SHP77 (cell line): ENCODE data around the gene WDR7.

ENCODE experiments used
- DNase-seq, 2 experiments: peaks; one replicate each; lab custom pipeline; 2025; lab: John Stamatoyannopoulos, UW

WDR7 gene

GRCh38 chr18:56722518-56722917, 71.4 kb downstream of the WDR7 start:
- DNase-seq: no peak

DNA sequence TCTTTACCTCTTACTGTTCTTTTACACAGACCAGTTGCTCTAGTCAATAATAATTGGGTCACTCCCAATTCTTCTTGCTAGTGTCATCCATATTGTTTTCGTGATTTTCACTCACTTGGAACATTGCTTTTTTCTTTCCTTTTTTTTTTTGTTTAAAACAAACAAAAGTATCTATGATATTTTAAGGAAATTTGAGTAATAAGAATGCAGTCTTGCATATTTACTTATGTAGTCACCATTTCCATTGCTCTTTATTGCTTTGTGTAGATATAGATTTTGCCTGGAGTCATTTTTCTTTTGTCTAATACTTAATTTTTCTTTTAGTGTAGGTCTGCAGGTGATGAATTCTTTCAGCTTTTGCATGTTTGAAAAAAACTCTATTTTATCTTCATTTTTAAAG, 71.9 kb downstream of the WDR7 start:
- no peak for DNase-seq

GRCh38 chr18:56723706-56724105, 72.5 kb downstream of the WDR7 start:
- no peak for DNase-seq

GRCh38 chr18:56726906-56727305, 75.7 kb downstream of the WDR7 start:
- DNase-seq: no peak

- DNase-seq: no peak
Observed at GRCh38 chr18:56727399-56727798, 76.2 kb downstream of the WDR7 start.

DNA sequence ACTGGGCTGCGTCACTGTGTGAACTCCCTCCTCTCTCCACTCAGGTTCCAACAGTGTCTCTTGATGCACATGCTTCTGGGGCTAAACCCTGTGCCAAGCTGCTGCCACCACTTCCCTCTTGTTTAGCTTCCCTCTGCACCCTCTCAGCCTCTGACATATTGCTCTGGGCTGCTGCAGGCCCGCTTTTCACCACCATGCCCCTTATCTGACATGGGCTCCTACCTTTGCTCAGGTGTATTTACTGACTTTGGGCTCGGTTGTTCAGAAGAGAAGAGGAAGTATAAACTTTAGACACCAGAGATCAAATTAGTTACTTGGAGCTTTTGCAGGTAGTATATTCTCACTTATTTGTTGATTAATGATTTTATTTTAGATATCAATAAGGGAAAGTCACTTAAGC, 77.6 kb downstream of the WDR7 start:
- no peak for DNase-seq

GRCh38 chr18:56738184-56738583, 87.0 kb downstream of the WDR7 start:
- DNase-seq: no peak

DNA sequence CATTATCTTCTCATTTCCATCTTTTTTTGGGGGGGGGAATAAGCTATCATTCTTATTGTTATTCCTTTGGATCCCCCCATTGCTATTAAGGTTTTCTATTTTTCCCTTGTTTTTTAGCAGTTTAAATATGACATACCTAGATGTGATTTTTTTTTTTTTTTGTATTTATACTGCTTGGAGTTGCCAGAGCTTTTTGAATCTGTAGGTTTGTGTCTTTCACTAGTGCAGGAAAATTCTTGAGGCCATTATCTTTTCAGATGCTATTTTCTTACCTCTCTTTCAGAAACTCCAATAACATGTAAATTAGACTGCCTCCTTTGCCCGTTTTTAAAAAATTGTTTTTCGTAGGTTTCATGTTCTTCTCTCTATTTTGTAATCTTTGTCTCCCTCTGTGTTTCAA, 88.6 kb downstream of the WDR7 start:
- DNase-seq: no peak

- no peak for DNase-seq
Observed at GRCh38 chr18:56740645-56741044, 89.5 kb downstream of the WDR7 start.

GRCh38 chr18:56741685-56742084, 90.5 kb downstream of the WDR7 start:
- no peak for DNase-seq

- DNase-seq: no peak
Observed at GRCh38 chr18:56743115-56743514, 92.0 kb downstream of the WDR7 start.

DNA sequence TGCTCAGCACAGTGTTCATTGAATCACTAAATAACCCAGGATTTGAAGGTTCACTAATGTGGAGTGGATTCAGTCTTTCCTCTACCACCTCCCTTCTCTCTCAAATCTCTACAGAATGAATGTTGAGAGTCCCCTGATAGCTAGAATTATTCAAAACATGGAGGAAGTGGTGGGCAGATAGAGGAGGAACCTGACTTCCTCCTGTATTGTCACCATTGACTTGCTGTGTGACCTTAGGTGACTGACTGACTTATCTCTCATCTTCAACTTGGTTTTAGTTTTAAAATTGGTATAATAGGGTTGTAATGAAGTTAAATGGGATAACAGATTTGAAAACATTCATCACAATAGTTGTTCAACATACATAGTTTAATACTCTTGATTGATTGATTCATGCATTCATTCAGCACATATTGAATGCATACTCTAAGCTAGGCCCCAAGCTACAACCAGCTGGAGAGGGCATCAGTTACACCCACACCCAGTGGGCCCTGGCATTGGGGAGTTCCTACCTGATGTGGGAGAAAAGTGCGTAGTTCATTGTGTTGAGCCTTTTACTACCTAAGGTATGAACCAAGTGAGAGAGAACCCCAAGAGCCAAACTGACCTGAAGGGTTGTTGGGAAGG, 96.0 kb downstream of the WDR7 start:
- DNase-seq: no peak

GRCh38 chr18:56747857-56748256, 96.7 kb downstream of the WDR7 start:
- DNase-seq: no peak

- peak; percentile 20 to 41 for DNase-seq
Observed at GRCh38 chr18:56748698-56749268, 97.6 kb downstream of the WDR7 start.

GRCh38 chr18:56756966-56757365, 105.8 kb downstream of the WDR7 start:
- DNase-seq: no peak

DNA sequence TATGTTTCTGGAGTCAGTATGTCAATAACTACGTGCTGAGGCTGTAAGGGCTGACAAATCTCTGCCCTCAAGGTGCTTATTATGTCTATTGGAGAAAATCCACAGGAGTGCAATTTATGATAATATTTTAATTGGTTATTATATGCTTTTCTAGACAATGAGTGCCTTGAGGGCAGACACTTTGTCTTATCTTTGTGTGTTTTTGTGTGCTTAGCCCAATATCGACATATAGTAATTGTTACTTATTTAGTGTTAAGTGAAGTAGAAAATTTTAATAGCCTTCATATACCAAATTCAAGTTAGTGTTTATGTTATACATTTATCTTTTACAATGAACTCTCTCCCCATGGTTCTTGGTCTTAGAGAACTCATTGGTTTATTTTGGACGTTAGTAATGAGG, 118.9 kb downstream of the WDR7 start:
- DNase-seq: no peak

GRCh38 chr18:56770873-56771272, 119.7 kb downstream of the WDR7 start:
- no peak for DNase-seq

- DNase-seq: no peak
Observed at GRCh38 chr18:56775701-56776100, 124.5 kb downstream of the WDR7 start.

- DNase-seq: no peak
Observed at GRCh38 chr18:56787390-56787789, 136.2 kb downstream of the WDR7 start.

- DNase-seq: no peak
Observed at GRCh38 chr18:56789004-56789888, 138.1 kb downstream of the WDR7 start.

- DNase-seq: no peak
Observed at GRCh38 chr18:56789889-56790180, 138.7 kb downstream of the WDR7 start.

DNA sequence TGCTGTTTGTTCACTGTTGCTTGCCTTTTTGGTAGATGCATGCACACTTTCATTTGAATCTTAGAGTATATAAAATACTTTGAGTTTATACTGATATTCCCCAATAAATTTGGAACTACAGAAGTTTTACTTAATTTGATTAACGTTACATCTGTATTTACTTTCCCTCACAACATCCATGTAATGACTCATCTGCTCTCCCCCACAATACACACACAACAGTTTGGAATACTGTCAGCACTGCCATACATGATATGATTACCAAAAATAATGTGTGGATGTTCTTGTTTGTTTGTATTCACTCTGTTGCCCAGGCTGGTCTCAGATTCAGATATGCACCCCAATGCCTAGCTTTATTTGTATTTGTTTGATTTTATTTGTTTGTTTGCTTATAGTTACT, 144.2 kb downstream of the WDR7 start:
- no peak for DNase-seq

DNA sequence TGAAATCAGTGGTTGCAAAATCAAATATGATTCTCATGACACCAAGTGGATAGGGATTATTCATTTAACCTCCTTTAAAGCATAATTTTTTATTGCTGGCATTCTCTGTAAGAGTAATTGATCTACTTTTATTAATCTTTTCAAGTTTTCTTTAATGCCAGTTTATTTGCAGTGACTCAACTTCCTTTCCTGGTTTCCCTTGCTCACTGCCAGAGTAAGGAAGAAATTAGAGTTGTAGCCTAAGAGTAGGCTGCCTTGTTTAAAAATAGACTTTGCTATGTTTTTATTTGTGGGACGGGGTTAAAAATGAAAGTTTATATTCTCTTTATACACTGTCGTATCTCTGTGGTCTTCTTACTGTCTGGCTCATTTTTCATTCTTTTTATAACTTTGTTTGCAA, 148.6 kb downstream of the WDR7 start:
- DNase-seq: no peak

DNA sequence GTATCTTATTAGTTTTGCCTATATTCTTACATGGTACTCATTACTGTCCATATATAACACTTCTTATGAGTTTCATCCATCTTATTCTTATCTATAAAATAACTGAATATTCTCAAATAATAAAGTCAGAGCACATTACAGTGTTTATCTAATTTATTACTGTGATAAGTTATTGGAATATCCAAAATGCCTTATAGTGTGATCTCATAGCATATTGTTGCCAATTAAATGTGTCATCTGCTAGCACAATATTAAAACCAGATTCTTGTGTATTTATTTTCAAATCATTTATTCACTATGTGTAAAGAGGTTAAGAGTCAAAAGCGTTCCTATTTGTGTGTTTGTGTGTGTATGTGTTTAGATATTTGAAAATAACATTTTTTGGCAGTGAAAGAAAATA, 151.9 kb downstream of the WDR7 start:
- DNase-seq: no peak
